ENCODE data around the gene AHDC1. TPM values are rescaled to one million over a fixed set of nuclear protein-coding genes. Genes with fewer than 3 reads are reported as not detected.

The AHDC1 gene
- total and polyA plus RNA-seq, 2 donors (not counting 1 experiment from before 2014, with no cell fraction given): 4.2 to 6.9 TPM

- no peak overlapping the region for H3K4me2 ChIP-seq (ENCODE audit: extremely low read depth, insufficient read depth, low read length)
- no peak for DNase-seq (ENCODE audit: low read depth in 2 of 2)
- H4K20me1 ChIP-seq (ENCODE audit: control insufficient read depth, extremely low read depth, insufficient read depth, low read length): no peaks in the 10 kb centered on the region
- H3K79me2 ChIP-seq (ENCODE audit: control insufficient read depth, insufficient read depth, low read length): peaks cover 48% of the 10 kb centered on the region
- no peaks in the 10 kb centered on the region for H3K9me3 ChIP-seq (ENCODE audit: control insufficient read depth, insufficient read depth, low read depth, low read length)
- no peak overlapping the region for H3K27ac ChIP-seq (ENCODE audit: insufficient read depth, low read length)
- TF ChIP-seq EZH2 (IDR thresholded peaks at IDR 0.05; ENCODE audit: low read length, missing control alignments) (no peak), CTCF (conservative IDR thresholded peaks at IDR 0.05 in 1 of 2, IDR thresholded peaks at IDR 0.05 in 1 of 2; ENCODE audit: low read depth in 1 of 2, low read length in 2 of 2) (no peak)
- H3K36me3 ChIP-seq (ENCODE audit: control insufficient read depth, insufficient read depth, low read length): no peaks in the 10 kb centered on the region
- H3K4me1 ChIP-seq (ENCODE audit: control insufficient read depth, extremely low read depth, insufficient read depth, low read length): peaks cover 76% of the 10 kb centered on the region
- H3K27me3 ChIP-seq (ENCODE audit: control insufficient read depth, insufficient read depth, low read length): no peaks in the 10 kb centered on the region
- H3K4me3 ChIP-seq (replicated peaks in 1 of 4; ENCODE audit: control extremely low read depth in 1 of 4, insufficient read depth in 1 of 4, low read depth in 3 of 4, low read length in 4 of 4): no peak overlapping the region
- no peak overlapping the region for H2AFZ ChIP-seq (ENCODE audit: low read length)
- no peak overlapping the region for H3K9ac ChIP-seq (ENCODE audit: insufficient read depth, low read length)
These were observed 34.2 kb downstream of the AHDC1 start for GRCh38 chr1:27569506-27570291.

- no peak overlapping the region for H3K4me2 ChIP-seq (ENCODE audit: extremely low read depth, insufficient read depth, low read length)
These were observed 34.9 kb downstream of the AHDC1 start for GRCh38 chr1:27569088-27569460.

More at GRCh38 chr1:27569088-27569460, 34.9 kb downstream of the AHDC1 start:
- H3K4me3 ChIP-seq (replicated peaks in 1 of 4; ENCODE audit: control extremely low read depth in 1 of 4, insufficient read depth in 1 of 4, low read depth in 3 of 4, low read length in 4 of 4): no peak overlapping the region
- no peaks in the 10 kb centered on the region for H3K9me3 ChIP-seq (ENCODE audit: control insufficient read depth, insufficient read depth, low read depth, low read length)
- peak in 1 of 2 donors; percentile 39 for DNase-seq (ENCODE audit: low read depth in 2 of 2)
- H3K27ac ChIP-seq (ENCODE audit: insufficient read depth, low read length): no peak overlapping the region
- no peak overlapping the region for H3K9ac ChIP-seq (ENCODE audit: insufficient read depth, low read length)
- peaks cover 77% of the 10 kb centered on the region for H3K4me1 ChIP-seq (ENCODE audit: control insufficient read depth, extremely low read depth, insufficient read depth, low read length)
- no peaks in the 10 kb centered on the region for H3K36me3 ChIP-seq (ENCODE audit: control insufficient read depth, insufficient read depth, low read length)
- no peaks in the 10 kb centered on the region for H4K20me1 ChIP-seq (ENCODE audit: control insufficient read depth, extremely low read depth, insufficient read depth, low read length)
- no peak for TF ChIP-seq CTCF (conservative IDR thresholded peaks at IDR 0.05 in 1 of 2, IDR thresholded peaks at IDR 0.05 in 1 of 2; ENCODE audit: low read depth in 1 of 2, low read length in 2 of 2)
- no peak for TF ChIP-seq EZH2 (IDR thresholded peaks at IDR 0.05; ENCODE audit: low read length, missing control alignments)
- H3K79me2 ChIP-seq (ENCODE audit: control insufficient read depth, insufficient read depth, low read length): peaks cover 48% of the 10 kb centered on the region
- H3K27me3 ChIP-seq (ENCODE audit: control insufficient read depth, insufficient read depth, low read length): no peaks in the 10 kb centered on the region
- no peak overlapping the region for H2AFZ ChIP-seq (ENCODE audit: low read length)

Data from fibroblast of lung (primary cell).